HG03439 (cell line): Measurements from ENCODE around the gene ARHGEF37.

Source experiments
- ATAC-seq: cut with Tn5 transposase; IDR thresholded peaks from one replicate; pipeline ENCODE4 v1.9.1; 2021; ENCODE audit warnings: mild to moderate bottlenecking, moderate library complexity; ENCODE audit not compliant: unreplicated experiment

Gene ARHGEF37

DNA sequence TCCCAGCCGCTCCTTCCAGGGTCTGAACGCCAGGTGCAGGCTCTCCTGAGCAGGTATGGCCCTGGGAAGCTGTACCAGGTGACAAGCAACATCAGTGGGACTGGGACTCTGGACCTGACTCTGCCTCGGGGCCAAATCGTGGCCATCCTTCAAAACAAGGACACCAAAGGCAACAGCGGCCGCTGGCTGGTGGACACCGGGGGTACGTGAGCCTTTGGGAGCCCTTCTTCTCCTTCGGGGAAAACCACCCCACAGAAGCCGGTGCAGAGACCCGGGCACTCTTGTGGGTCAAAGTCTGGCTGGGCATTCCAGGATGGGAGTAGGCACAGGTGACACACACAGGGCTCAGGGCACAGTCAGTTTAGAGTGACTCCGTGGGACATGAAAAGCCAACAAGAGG lies 45.8 kb downstream of the ARHGEF37 start:
- ATAC-seq: no peak

DNA sequence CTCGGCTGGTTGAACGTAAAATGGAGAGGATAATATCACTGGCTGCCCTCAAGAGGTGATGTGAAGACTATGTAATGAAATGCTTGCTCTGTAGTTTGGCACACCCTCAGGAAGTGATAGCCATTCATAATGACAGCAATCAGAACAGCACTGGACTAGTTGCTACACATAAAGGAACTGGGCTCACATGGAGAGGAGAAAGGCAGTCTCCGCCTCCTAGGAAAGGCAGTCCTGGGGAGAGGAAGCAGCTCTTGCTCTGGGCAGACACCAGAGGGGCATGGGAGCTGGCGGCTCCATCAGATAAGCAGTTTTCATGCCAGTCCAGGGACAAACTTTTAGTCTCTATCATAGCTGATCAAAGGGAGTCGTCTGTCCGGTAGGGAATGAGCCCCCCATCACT lies 46.9 kb downstream of the ARHGEF37 start:
- no peak for ATAC-seq

DNA sequence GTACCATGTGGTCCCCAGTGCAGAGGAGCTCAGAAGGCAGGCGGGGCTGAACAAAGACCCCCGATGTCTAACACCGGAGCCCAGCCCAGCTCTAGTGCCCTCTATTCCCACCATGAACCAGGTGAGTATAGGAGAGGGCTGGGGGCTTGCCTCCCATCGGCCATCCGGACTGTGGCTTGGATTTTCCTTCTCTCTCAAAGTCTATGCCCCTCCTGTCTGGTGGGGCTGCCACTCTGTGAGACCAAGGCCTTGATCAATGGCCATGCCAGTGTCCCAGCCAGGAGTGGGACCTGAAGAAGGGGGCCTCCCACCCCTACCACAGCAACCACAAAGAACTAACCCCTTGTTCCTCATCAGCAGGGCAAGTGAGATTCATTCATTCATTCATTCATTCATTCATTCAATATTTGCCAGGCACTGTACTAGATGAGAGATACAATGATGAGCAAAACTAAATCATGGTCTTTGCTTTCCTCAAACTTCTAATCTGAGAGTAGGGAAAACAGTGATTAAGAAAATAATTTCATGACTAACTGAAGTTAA lies 47.6 kb downstream of the ARHGEF37 start:
- no peak for ATAC-seq

DNA sequence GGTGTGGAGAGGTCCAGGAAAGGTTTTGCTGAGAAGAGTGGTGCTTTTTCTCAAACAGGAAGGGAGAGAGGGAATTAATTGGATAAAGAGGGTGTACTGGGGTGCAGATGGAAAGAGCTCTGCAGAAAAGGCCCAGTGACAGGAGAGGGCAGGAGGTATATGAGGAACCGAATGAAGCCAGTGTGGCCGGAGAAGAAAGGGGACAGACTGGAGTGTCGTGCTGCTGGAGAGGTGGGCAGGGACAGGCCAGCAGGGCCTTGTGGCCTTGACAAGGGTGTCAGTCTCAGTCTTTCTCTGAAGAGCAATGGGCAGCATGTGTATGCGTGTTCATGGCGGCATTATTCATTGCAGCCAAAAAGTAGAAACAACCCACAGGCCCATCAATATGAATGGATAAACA lies 48.1 kb downstream of the ARHGEF37 start:
- ATAC-seq: no peak

DNA sequence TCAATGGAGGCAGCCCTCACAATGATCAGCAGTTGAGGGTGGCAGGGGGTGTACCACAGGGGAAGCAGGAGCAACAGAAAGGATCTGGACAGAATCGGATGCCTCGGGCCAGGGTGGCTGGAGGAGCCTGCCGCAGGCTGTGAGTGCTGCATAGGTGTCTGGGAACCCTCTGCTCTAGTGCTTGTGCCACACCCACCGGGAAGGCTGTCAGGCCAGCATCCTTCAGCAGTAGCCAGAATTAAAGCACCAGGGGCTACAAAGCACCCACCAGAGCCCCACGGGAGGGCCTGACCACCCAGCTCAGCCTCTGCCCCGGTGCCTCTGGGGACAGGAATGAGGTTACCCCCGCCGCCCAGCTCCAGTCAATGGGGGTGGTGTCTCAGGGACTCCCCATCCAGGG lies 49.0 kb downstream of the ARHGEF37 start:
- ATAC-seq: no peak

DNA sequence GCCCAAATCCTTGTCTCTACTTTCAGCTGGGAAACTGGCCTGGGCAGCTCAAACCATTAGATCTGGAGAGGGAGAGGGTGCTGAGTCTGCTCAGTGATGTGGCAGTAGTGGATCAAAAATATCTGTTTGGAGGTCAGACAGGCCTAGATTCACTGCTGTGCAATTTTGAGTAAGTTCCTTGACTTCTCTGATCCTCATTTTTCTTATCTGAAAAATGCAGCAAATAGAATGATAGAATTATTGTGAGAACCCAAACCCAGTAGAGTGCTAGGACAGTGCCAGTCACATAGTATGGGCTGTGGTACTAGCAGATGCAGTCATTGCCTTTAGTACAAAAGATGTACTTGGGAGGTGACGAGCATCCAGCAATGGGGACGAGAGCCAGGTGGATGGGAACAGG lies 50.2 kb downstream of the ARHGEF37 start:
- ATAC-seq: no peak

DNA sequence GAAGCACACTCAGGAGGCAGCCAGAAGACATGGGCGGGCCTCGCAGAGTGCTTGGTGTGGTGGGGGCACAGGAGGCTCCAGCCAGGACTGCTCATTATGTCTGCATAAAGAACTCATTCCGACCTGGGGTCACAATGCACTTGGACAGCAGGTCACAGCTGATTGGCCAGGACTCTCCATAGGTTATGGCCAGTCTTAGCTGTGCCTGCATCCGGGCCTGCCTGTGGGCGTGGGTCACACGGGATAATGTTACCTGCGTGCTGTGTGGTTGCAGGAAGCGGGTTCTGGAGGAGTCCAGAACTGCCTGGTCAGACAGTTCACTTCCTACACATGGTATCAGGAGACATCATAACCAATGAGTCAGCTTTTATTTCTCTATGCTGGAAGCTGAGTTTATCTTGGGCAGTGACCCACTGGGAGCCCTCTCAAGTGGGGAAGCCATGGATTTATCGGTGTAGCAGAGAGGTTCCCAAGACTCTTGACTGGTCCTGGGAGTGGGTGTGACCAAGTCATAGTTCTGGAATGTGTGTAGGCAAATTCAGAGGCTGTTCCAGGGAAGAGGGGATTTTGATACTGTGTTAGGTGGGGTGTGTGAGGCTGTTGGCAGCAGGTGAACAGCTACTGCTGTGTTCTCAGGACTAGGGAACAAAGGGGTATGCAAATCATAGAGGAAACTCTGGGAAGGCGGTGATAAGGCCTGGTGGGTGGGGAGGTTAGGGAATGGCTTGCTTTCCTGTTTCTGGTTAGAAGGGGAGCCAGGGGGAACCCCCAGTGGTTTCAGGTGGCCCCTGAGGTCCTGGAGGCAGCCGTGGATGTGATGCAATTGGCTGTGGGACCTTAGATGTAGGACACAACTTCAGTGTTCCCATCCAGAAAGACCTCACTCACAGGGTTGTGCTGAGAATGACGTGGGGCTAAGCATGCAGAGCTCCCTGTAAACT lies 51.3 kb downstream of the ARHGEF37 start:
- ATAC-seq: no peak

DNA sequence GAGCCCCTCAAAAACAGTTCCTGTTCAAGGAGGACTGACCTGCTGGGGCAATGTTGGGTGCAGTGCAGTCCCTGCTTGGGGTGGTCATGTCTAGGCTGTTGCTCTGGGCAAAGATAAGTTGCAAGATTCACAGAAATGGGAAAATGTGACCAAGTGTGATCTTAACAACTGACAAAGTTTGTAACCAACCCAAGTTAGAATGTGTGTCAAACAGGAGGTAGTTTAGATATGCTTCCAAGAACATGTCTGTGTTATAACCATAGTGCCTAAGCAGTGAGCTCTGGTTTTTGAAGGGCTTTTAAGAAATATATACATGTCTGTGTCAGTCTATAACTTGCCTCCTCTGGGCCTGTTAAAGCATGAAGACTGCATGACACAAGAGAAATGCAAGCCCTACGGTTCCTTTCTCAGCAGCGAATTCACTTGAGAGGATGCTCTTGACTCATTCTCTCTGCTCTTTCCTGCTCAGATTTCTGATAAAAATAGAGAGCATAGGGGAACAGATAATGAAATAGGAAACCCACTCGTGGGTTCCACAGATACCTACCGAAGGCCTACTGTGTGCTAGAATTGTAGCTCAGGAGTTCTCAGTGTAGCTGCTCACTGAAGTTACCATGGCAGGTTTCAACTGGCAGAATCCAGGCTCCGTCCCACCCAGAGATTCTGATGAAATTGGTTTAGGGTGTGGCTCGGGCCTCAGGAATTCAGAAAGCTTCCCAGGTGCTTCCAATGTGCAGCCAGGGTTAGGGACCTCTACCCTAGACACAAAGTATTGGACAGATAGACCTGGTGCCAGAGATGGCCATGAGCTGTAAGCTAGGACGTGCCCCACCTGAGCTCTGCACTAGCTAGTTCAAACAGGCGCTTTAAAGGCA lies 52.4 kb downstream of the ARHGEF37 start:
- ATAC-seq: no peak

DNA sequence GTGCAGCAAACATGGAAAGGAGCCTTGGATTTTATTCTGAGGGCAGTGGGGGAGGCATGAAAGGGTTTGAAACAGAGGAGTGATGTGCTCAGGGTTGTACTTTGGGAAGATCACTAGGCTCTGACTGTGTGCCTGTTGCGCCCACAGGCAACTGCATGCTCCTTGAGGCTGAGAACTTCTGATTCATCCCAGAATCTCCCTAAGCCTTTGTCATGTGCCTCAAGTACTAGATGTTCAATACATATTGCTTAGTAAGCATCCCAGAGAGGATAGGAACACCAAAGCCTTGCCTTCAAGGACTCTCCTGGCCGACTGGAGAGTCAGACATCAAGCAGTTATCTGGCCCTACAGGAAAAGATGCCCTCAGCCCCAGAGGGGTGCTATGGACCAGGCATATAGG lies 54.1 kb downstream of the ARHGEF37 start:
- no peak for ATAC-seq

DNA sequence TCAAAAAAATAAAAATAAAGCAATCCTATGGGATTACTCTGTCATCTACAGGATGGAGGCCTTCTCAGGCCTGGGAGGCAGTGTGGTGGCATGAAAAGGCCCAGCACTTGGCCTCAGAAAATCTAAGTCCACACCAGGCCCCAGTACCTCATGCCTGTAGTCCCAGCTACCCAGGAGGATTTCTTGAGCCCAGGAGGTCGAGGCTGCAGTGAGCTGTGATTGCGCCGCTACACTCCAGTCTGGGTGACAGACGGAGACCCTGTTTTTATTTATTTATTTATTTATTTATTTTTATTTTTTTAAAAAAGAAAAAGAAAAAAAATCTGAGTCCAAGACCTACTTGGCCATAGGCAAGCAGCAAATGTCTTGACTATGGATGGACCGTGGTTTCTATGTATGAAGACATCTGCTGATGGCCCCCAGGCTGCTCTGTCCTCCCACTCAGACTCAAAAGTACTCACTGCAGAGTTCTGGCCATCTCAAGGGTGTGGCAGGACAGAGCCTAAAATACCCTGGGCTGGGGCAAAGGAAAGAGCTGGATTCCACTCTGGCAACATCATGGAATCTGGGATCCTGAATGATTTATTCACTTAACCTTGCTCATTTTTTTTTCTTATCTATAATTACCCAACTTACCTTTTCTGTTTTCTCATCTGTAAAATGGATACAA lies 55.0 kb downstream of the ARHGEF37 start:
- no peak for ATAC-seq

DNA sequence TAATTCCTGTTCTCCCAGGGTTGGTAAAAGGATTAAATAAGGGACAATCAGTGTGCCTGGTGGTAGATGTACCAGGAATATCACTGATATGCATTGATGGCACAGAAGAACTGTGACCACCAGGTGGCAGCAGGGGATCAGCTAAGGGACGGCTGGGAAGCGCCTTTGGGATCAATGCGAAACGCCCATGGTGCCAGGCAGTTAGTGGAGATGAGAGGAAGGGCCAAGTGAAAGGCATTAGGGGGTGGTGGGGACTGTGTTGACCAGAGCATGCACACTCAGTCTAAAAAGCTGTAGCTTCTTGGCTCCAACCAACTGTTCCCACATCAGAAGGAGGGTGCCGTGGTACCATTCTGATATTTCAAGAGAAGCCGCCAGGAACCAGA lies 55.6 kb downstream of the ARHGEF37 start:
- ATAC-seq: no peak

DNA sequence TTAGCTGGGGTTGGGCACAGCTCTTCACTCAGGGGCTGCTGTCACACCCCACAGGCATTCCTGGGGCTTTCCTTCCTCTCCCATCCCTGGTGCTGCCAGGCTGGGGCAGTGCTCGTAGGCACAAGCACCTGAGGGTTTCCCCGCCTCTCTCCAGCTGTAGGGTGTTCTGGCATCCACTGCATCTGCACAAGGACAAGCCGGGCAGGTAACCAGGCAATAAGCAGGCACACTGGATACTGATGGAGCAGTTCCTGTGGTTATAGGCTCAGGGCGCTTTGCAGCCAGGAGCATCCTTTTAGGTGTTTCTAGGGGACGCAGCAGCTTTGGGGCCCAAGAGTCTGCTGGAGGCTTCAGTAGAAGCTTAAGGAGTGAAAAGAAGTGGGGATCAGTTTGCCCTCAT lies 56.8 kb downstream of the ARHGEF37 start:
- ATAC-seq: no peak

DNA sequence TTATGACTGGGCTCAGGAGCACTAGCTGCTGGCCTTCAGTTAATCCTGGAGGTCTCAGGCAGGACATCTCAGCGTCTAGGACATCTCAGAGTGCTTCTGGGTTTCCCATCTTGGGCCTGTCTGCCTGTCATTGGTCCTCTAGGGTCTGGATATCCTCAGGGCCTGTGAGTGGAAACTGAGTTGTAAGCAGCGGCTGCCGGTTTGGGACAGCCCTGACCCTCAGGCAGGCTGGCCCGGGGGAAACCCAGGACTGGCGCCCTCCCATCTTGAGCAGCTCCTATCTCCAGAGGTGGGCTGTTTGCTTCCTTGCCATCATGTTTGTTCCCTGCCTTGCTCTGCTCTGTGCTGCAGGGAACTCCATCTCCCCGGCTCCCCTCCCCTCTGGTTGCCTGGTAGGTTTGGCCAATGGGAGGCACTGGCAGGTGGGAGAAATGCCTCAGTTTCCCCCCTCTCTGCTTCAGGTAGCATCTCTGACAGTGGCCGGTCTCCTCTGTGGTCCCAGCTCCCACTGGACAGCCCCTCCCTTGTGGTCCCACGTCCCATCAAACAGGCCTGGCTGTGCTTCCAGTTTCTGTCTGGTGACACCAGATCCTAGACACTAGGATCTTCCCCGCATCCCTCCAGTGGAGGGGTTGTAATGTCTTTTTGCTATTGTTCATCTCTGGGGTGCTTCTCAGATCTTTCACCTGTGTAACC lies 57.4 kb downstream of the ARHGEF37 start:
- no peak for ATAC-seq

DNA sequence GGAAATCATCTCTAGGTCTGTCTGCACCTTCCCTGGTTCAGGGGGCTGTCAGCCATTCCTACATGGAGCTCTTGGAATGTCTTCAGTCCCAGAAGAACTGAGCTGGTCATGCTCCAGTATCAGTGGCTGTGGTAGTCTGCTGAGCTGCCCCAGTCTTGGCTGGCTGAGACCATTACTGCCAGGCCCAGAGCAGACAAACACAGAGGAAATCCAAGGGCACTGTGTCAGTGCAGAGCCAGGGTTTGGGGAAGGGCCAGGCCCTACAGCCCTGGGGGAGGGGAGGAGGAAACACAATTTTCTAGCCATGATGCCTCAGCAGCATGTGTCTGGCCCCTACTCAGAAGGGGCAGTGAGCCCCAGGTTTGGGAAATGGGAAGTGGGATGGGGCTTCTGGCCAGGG lies 58.4 kb downstream of the ARHGEF37 start:
- no peak for ATAC-seq

DNA sequence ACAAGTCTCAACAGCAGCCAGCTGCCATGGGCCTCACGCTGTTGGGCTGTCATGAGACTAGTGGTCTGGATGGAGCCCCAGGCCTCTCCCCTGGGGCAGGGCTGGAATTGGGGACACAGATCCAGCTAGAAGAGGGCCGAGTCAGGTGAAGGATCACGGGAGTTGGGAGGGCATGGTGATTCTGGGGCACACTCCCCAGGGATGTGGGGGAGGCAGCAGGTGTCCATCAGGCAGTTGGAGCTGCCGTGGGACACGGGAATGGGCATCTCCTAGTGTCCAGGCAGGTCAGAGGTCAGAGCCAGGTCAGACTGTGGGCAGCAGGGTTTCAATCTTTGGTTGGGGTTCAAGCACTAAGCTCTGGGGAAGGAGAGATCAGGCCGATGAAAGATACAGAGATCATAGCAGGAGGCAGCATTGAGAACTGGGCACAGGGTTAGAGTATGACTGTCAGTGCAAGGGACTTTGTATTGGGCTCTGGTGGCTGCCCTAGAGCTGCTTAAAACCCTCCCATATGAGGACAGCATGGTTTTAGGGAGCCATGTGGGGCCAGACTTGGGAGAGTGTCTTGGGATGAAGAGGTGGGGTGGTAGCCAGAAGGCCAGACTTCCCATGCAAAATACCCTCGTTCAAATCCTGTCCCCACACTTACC lies 59.2 kb downstream of the ARHGEF37 start:
- no peak for ATAC-seq

DNA sequence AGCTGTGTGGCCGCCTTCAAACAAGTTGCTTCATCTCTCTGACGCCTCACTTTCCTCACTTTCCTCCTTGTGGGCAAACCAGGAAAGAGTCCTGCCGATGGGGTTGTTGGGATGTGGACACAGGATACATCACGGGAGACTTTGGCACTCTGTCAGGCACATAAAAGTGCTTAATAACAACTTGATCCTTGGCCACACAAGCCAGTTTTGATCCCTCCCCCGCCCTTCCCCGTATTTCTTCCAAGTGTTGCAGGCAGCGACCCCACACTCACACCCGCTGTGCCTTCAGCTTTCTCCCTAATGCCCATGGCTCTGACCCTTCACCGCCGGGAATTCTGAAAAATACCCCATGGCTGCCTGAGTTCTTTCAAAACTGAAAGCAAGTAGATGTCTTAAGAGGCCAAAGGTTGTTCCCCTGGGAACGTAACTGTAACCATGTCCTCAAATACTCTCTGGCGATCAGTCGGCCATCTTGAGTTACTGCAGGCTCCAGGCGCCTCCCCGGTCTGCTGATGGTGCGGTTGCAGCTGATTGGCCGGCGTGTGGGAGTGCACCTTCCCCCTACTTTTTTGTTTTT lies 59.8 kb downstream of the ARHGEF37 start:
- no peak for ATAC-seq

DNA sequence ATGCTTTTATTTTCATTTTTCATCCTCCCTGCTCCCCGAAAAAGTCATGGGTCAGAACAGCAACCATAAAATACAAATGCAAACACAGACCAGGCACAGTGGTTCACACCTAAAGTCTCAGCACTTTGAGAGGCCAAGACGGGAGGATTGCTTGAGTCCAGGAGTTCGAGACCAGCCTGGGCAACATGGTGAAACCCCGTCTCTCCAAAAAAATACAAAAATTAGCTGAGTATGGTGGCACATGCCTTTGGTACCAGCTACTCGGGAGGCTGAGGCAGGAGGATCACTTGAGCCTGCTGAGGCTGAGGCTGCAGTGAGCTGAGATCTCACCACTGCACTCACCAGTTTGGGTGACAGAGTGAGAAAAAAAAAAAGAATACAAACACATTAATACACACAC lies 60.3 kb downstream of the ARHGEF37 start:
- ATAC-seq: no peak

DNA sequence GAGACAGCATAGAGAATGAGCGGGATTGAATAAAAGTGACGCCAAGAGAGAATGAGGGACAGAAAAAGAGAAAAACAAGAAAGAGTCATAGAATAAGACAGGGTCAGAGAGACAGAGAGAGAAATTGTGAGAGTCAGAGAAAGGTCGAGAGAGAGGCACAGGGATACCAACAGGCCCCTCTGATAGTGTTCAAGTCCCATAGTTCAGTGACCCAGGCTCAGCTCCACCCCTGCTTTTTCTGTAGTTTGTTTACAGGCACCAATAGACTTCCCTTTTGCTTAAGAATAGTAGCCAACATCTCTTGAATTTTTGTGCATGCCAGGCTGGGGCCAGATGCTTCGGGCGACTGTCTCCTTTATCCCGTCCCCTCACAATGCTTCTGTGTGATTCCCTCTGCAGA lies 62.5 kb downstream of the ARHGEF37 start:
- ATAC-seq: no peak

DNA sequence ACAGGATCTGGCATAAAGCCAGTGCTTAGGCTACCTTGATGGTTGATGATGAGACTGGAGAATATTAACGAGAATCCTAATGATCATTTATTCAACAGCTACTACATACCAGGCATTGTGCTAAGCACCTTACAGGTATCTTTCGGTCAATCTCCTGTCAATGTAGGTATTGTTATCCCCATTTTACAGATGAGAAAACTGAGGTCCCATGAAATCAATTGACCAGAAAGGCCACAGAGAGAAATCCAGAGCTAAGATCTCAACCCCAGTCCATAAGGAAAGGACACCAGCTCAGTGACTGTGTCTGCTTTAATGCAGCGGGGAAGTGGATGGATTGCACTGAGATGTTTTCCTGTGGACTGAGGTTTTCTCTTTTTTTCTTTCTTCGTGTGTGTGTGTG lies 63.3 kb downstream of the ARHGEF37 start:
- no peak for ATAC-seq

DNA sequence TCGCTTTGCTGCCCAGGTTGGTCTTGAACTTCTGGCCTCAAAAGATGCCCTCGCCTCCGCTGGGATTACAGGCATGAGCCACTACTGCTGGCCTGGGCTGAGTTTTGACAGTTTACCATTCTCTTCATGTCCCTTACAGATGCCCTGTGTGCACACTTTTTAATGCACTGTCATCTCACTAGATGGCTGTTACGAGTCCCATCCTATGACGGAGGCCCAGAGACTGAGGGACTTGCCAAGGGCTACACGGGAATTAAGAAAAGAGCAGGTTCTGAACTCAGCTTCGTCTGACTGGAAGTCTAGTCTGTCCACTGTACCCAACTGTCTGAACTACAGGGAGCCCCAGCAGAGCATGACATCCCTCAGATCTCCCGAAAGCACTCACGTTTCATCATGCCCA lies 63.9 kb downstream of the ARHGEF37 start:
- no peak for ATAC-seq
